Endothelial cell of umbilical vein (primary cell): Measurements from ENCODE around the gene GATA1.

Experiments used
- EZH2 ChIP-seq: IDR thresholded peaks from 2 replicates; pipeline ENCODE4 v1.6.1; 2012; ENCODE audit warnings: borderline replicate concordance, low read depth, mild to moderate bottlenecking, moderate library complexity, low read length, inconsistent platforms; ENCODE audit not compliant: severe bottlenecking
- MAX ChIP-seq: IDR thresholded peaks from 2 replicates; pipeline ENCODE4 v1.6.1; 2011; ENCODE audit not compliant: insufficient read depth, insufficient read length
- MYC ChIP-seq: IDR thresholded peaks from one replicate; pipeline ENCODE4 v1.6.1; 2011; ENCODE audit warnings: mild to moderate bottlenecking, low read depth, low read length
- POLR2A ChIP-seq: IDR thresholded peaks from 2 replicates; pipeline ENCODE4 v1.6.1; 2012; ENCODE audit warnings: low read depth, mild to moderate bottlenecking, control low read depth, low read length
- POLR2AphosphoS5 ChIP-seq: IDR thresholded peaks from 2 replicates; pipeline ENCODE4 v1.6.1; 2012; ENCODE audit warnings: low read depth, mild to moderate bottlenecking, control low read depth, low read length, moderate library complexity; ENCODE audit not compliant: insufficient read depth
- TF ChIP-seq, protein P1 (sequence below), 2 donors: IDR thresholded peaks; 1 replicate in 1 of 2; 2 replicates in 1 of 2; pipeline ENCODE4 v1.5.1; 2011; ENCODE audit warnings: low read length in 2 of 2, mild to moderate bottlenecking in 2 of 2, moderate library complexity in 2 of 2, control low read depth in 1 of 2, inconsistent platforms in 1 of 2, low read depth in 1 of 2; ENCODE audit not compliant: insufficient read depth in 1 of 2; ENCODE audit errors: extremely low read depth in 1 of 2

- TF ChIP-seq, protein P1, sequence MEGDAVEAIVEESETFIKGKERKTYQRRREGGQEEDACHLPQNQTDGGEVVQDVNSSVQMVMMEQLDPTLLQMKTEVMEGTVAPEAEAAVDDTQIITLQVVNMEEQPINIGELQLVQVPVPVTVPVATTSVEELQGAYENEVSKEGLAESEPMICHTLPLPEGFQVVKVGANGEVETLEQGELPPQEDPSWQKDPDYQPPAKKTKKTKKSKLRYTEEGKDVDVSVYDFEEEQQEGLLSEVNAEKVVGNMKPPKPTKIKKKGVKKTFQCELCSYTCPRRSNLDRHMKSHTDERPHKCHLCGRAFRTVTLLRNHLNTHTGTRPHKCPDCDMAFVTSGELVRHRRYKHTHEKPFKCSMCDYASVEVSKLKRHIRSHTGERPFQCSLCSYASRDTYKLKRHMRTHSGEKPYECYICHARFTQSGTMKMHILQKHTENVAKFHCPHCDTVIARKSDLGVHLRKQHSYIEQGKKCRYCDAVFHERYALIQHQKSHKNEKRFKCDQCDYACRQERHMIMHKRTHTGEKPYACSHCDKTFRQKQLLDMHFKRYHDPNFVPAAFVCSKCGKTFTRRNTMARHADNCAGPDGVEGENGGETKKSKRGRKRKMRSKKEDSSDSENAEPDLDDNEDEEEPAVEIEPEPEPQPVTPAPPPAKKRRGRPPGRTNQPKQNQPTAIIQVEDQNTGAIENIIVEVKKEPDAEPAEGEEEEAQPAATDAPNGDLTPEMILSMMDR (IDR thresholded peaks at IDR 0.05; ENCODE audit: extremely low read depth in 1 of 2, insufficient read depth in 1 of 2, low read depth in 1 of 2, low read length in 2 of 2) = no peak
- TF ChIP-seq POLR2AphosphoS5 = no peak
- TF ChIP-seq MYC = no peak
- TF ChIP-seq POLR2A = no peak
- no peak for TF ChIP-seq EZH2
- no peak for TF ChIP-seq MAX
Observed at GRCh38 chrX:48789366-48790220, 3.2 kb downstream of the GATA1 start.
